ENCODE data around the gene PUS7.
"Not testable (repeated sequence)": the region's sequence is repeated elsewhere in the genome, so short reads cannot be mapped to it uniquely, and the experiment has no call there.

DNA sequence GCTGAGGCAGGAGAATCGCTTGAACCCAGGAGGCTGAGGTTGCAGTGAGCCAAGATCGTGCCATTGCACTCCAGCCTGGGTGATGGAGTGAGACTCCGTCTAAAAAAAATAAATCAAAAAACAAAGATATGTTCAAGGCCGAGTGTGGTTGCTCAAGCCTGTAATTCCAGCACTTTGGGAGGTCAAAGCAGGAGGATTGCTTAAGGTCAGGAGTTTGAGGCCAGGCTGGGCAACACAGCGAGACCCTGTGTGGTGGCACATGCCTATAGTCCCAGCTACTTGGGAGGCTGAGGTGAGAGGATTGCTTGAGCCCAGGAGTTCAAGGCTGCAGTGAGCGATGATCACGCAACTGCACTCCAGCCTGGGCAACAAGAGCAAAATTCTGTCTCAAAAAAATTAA is 1.5 kb downstream of the PUS7 start:
- TF ChIP-seq POLR2A, CTCF (IDR thresholded peaks at IDR 0.05): not testable (repeated sequence)
